GM23338 (cell line): ENCODE data around the gene C11orf54. TPM values are rescaled to one million over a fixed set of nuclear protein-coding genes. Genes with fewer than 3 reads are reported as not detected.

Experiments used
- CREB1 ChIP-seq: fragments of 250-450 bp; sonication (Bioruptor Pico); IDR thresholded peaks from 2 replicates; pipeline ENCODE4 v1.5.0; 2020; ENCODE audit warnings: low read depth, mild to moderate bottlenecking, moderate library complexity
- CTCF ChIP-seq, 2 experiments: fragments of 200-600 bp in 1 of 2; sonication (generic) in 1 of 2; conservative IDR thresholded peaks; 2 replicates each; pipeline versions ENCODE4 v1.5.1 to v1.6.1; 2016 to 2017; ENCODE audit warnings: antibody characterized with exemption in 2 of 2, low read depth in 2 of 2, mild to moderate bottlenecking in 2 of 2, moderate library complexity in 1 of 2
- ETS1 ChIP-seq: IDR thresholded peaks from 2 replicates; pipeline ENCODE4 v1.6.1; 2016; ENCODE audit warnings: antibody characterized with exemption
- EZH2 ChIP-seq: fragments of 200-600 bp; sonication (generic); IDR thresholded peaks from one replicate; pipeline ENCODE4 v1.8.0; 2017; ENCODE audit warnings: antibody characterized with exemption, mild to moderate bottlenecking, low read depth; ENCODE audit not compliant: unreplicated experiment
- EZH2phosphoT487 ChIP-seq: fragments of 200-600 bp; sonication (generic); IDR thresholded peaks from one replicate; pipeline ENCODE4 v1.8.1; 2018; ENCODE audit warnings: antibody characterized with exemption; ENCODE audit not compliant: unreplicated experiment
- ZNF114 ChIP-seq: fragments of 250-450 bp; sonication (Bioruptor Pico); IDR thresholded peaks from 2 replicates; pipeline ENCODE4 v1.5.0; 2020; ENCODE audit warnings: mild to moderate bottlenecking, moderate library complexity
- ZNF331 ChIP-seq: fragments of 250-450 bp; sonication (Bioruptor Pico); IDR thresholded peaks from 2 replicates; pipeline ENCODE4 v1.5.0; 2020; ENCODE audit warnings: low read depth, mild to moderate bottlenecking, moderate library complexity
- ZNF462 ChIP-seq: fragments of 250-450 bp; sonication (Bioruptor Pico); IDR thresholded peaks from 2 replicates; pipeline ENCODE4 v1.5.0; 2020; ENCODE audit warnings: mild to moderate bottlenecking, moderate library complexity
- polyA plus RNA-seq: library from polyadenylated mRNA; unstranded; fragments of >200 nt; fragmentation: Nextera tagmentation; extraction: Ambion mirVana; gene quantifications from 2 replicates; pipeline ENCODE4 v1.2.1, GENCODE V29; 2016
- total RNA-seq: library from RNA; depleted of rRNA; stranded (reverse); fragments of >200 nt; shearing (Covaris generic); gene quantifications from 2 replicates; pipeline ENCODE4 v1.2.3, GENCODE V29; 2014

The C11orf54 gene
- total and polyA plus RNA-seq, 2 experiments from 2014 or later, result 35.8 to 38.8 TPM

- no peak for TF ChIP-seq ZNF462 (CRISPR knock-in tag)
- TF ChIP-seq EZH2phosphoT487, result no peak
- no peak for TF ChIP-seq EZH2
- TF ChIP-seq ZNF114 (CRISPR knock-in tag), result no peak
- TF ChIP-seq CTCF (conservative IDR thresholded peaks at IDR 0.05; ENCODE audit: low read depth in 2 of 2), result no peak
- TF ChIP-seq ZNF331 (CRISPR knock-in tag), result no peak
- no peak for TF ChIP-seq CREB1 (CRISPR knock-in tag)
- TF ChIP-seq ETS1, result no peak
Observed at GRCh38 chr11:93757301-93757700, 15.8 kb downstream of the C11orf54 start (continued).
